AG04449 (cell line): ENCODE data around the gene TGFA.

Experiments used
- CTCF ChIA-PET: fragments of 350-600 bp; formaldehyde crosslinking; extraction: SDS; loops from one replicate; lab custom pipeline; 2021; ENCODE audit warnings: antibody characterized with exemption; lab: Yijun Ruan, JAX
- POLR2A ChIA-PET: fragments of 400-600, 350-600 bp; formaldehyde crosslinking; extraction: SDS; loops from one replicate; lab custom pipeline; 2020; ENCODE audit warnings: antibody characterized with exemption, inconsistent platforms; lab: Yijun Ruan, JAX
- DNase-seq: peaks from one replicate; pipeline ENCODE4 v3.0.0-alpha.2; 2010; ENCODE audit warnings: low read depth, low spot score
- H3K4me3 ChIP-seq: 2 replicates; pipeline ENCODE4 v1.5.1; 2011; ENCODE audit warnings: low read depth, mild to moderate bottlenecking, control low read depth, low read length
- TF ChIP-seq, protein P1 (sequence below): IDR thresholded peaks from one replicate; pipeline ENCODE4 v1.5.1; 2011; ENCODE audit warnings: mild to moderate bottlenecking, moderate library complexity, low read length, control low read depth, inconsistent platforms; ENCODE audit not compliant: insufficient read depth; ENCODE audit errors: missing control alignments

Gene TGFA

DNA sequence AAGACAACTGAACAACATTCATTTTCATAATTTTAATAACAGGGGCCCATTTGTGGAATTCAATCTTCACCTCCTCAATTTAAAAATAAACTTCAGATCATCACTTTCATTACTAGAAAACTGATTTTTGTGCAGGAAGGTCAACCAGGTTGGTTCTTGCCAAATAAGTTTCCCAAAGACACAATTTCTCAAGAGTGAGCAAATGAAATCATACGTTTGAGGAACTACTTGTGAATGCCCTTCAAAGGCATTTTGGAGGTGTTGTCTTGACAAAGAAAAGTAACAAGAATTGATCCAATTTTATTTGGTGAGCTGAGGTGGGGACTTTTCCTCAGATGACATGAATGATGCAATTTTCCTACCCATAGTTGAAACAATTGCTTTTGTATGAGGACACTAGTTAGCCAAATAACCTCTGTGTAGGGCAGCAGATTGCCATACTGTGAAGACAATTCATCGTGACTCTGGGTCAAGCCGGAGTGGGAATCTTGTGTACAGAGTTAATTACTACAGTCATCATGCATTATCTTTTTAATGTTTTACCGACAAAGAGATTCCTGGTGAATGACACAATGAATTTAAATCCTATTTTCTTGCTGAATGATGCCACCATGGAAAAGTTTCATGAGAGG, 121.8 kb downstream of the TGFA start:
- TF ChIP-seq, protein P1, sequence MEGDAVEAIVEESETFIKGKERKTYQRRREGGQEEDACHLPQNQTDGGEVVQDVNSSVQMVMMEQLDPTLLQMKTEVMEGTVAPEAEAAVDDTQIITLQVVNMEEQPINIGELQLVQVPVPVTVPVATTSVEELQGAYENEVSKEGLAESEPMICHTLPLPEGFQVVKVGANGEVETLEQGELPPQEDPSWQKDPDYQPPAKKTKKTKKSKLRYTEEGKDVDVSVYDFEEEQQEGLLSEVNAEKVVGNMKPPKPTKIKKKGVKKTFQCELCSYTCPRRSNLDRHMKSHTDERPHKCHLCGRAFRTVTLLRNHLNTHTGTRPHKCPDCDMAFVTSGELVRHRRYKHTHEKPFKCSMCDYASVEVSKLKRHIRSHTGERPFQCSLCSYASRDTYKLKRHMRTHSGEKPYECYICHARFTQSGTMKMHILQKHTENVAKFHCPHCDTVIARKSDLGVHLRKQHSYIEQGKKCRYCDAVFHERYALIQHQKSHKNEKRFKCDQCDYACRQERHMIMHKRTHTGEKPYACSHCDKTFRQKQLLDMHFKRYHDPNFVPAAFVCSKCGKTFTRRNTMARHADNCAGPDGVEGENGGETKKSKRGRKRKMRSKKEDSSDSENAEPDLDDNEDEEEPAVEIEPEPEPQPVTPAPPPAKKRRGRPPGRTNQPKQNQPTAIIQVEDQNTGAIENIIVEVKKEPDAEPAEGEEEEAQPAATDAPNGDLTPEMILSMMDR: no peak
- POLR2A ChIA-PET: no interaction called here
- no peak for DNase-seq
- H3K4me3 ChIP-seq: no peak overlapping the region
- CTCF ChIA-PET: no interaction called here

DNA sequence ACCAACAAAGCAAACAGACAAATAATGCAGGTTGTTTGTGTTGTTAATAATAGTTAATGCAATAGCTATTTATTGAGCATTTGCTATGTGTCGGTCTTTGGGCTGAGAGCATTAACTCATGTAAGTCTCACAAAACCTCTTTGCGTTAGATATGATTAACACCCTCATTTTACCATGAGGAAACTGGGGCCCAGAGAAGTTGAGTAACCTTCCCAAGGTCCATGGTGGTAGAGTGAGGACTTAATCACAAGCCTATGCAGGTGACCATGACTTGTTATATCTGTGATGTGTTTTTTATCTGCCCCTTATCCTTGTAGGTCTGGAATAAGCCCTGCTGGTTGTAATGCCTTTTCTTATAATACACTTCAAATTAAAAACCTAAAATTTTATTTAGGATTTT, 127.3 kb downstream of the TGFA start:
- TF ChIP-seq, protein P1: no peak
- ChIA-PET CTCF (no interaction called here), POLR2A (no interaction called here)
- no peak for DNase-seq
- H3K4me3 ChIP-seq: no peak overlapping the region

DNA sequence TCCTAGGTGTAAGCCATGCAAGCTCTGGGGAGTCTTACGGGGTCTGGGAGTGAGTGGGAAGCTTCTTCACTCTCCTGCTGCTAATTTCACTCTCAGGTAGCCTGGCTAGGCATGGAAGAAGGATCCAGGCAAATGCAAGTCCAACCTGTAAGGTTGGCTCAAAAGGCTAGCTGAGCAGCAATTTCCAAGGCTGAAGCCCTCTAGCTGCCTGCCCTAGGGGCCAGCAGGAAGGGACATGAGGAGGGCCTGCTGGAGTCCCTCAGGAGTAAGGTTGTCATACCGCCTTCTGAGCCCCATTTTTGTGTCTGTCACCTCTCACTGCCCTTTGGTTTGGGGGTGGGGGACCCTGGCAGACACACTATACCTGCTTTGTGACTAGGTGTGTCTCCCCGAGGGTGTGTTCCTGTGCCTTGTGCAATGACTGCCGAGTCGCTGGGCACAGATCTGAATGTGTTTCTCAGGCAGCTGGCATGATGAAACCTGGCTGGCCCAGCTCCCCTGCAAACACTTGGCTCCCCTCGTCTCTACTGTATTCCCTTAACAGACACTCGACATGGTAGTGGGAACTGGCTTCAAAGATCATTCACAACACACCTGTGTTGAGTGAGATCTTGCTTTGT, 127.8 kb downstream of the TGFA start:
- TF ChIP-seq, protein P1: no peak
- no peak for DNase-seq
- H3K4me3 ChIP-seq: no peak overlapping the region
- ChIA-PET POLR2A (no interaction called here), CTCF (no interaction called here)

DNA sequence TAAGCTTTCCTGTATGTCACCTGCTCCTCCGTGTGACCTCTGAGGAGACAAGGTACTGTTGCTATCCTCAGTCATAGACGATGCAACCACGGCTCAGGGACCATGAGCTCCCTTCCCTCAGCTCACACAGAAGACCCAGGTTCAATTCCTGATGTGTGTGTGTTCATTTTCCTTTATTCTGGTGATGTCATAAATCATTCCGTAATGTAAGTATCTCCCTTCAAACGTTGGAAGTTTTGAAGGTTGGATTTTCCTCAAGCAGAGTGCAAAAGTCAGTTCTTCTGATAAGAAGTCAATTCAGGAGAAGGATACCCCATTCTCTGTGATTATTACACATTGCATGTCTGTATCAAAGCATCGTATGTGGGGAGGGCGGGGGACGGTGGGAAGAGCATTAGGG, 132.9 kb downstream of the TGFA start:
- CTCF ChIA-PET: no interaction called here

DNA sequence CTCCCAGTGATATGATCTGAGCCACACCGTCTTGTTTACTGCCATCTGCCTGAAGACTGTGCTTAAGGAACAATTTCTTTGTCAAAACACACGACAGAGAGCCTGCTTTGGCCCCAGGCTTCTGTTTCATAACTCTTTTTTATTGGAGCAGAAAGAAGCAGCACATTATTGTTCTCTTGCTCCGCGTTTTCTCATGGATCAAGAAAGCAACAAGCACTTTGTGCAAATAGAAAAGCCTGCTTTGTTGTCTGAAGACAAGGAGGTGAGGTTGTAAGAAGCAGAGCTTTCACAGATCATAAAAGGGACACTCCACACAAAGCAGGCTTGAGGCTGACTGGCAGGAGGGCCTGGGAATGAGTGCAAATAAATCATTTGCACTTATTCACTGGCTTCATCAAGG, 133.5 kb downstream of the TGFA start:
- no peak for DNase-seq
- TF ChIP-seq, protein P1: no peak
- H3K4me3 ChIP-seq: no peak overlapping the region
- ChIA-PET CTCF (no interaction called here), POLR2A (no interaction called here)

More for the DNA sequence above, 132.9 kb downstream of the TGFA start:
- H3K4me3 ChIP-seq: no peak overlapping the region
- POLR2A ChIA-PET: no interaction called here
- TF ChIP-seq, protein P1: no peak
- DNase-seq: no peak

DNA sequence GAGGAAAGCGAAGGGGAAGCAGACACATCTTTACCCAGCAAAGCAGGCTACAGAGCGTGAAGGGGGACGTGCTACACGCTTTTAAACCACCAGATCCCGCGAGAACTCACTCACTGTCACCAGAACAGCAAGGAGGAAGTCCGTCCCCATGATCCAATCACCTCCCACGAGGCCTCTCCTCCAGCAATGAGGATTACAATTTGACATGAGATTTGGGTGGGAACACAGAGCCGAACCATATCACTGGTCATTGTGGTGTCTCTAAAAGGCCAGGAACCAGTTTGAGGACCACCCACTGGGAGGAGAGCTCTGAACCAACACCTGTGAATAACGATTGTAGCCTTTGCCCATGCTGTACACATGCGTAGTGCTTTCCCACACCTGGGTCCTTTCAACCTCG, 135.1 kb downstream of the TGFA start:
- TF ChIP-seq, protein P1: no peak
- H3K4me3 ChIP-seq: no peak overlapping the region
- ChIA-PET CTCF (no interaction called here), POLR2A (no interaction called here)
- DNase-seq: no peak
